Measurements from ENCODE around the gene CDH13. TPM values are rescaled to one million over a fixed set of nuclear protein-coding genes. Genes with fewer than 3 reads are reported as not detected.

The CDH13 gene
- polyA plus RNA-seq, 1 donor from 2014 or later, result 3.2 TPM

- Histone ChIP-seq H3K36me3 (ENCODE audit: insufficient read depth, low read length) (no peaks in the 10 kb centered on the region), H3K27ac (ENCODE audit: low read length) (no peak overlapping the region), H3K9ac (ENCODE audit: low read length) (no peak overlapping the region), H4K20me1 (ENCODE audit: insufficient read depth) (no peaks in the 10 kb centered on the region), H3K9me3 (ENCODE audit: low read length) (no peaks in the 10 kb centered on the region), H2AFZ (ENCODE audit: low read depth, low read length) (no peak overlapping the region), H3K27me3 (ENCODE audit: insufficient read depth, low read depth, low read length) (no peaks in the 10 kb centered on the region), H3F3A (ENCODE audit: insufficient read depth, low read length, poor library complexity, severe bottlenecking) (no peaks in the 10 kb centered on the region), H3K4me3 (ENCODE audit: low read length) (no peak overlapping the region), H3K79me2 (replicated peaks; ENCODE audit: insufficient read depth, low read length) (no peaks in the 10 kb centered on the region), H3K4me2 (ENCODE audit: low read length) (no peak overlapping the region), H3K9me2 (ENCODE audit: insufficient read depth, low read length) (no peaks in the 10 kb centered on the region)
- TF ChIP-seq EP300 (conservative IDR thresholded peaks at IDR 0.05; ENCODE audit: poor library complexity, severe bottlenecking) (no peak), TAF1 (IDR thresholded peaks at IDR 0.05; ENCODE audit: low read depth) (no peak), MXI1 (conservative IDR thresholded peaks at IDR 0.05; ENCODE audit: poor library complexity, severe bottlenecking) (no peak), POLR2AphosphoS5 (IDR thresholded peaks at IDR 0.05) (no peak), SMC3 (conservative IDR thresholded peaks at IDR 0.05; ENCODE audit: poor library complexity) (no peak), EZH2 (IDR thresholded peaks at IDR 0.05; ENCODE audit: borderline replicate concordance, insufficient read depth, low read length, poor library complexity, severe bottlenecking) (no peak), RAD21 (conservative IDR thresholded peaks at IDR 0.05) (no peak), CTCF (IDR thresholded peaks at IDR 0.05; ENCODE audit: poor library complexity, severe bottlenecking) (no peak), REST (IDR thresholded peaks at IDR 0.05; ENCODE audit: borderline replicate concordance) (no peak)
Observed at GRCh38 chr16:83044589-83044988, 417.8 kb downstream of the CDH13 start.

GRCh38 chr16:83045790-83046189, 419.0 kb downstream of the CDH13 start:
- Histone ChIP-seq H4K20me1 (ENCODE audit: insufficient read depth) (no peaks in the 10 kb centered on the region), H3K27me3 (ENCODE audit: insufficient read depth, low read depth, low read length) (no peaks in the 10 kb centered on the region), H3K9me2 (ENCODE audit: insufficient read depth, low read length) (no peaks in the 10 kb centered on the region), H3F3A (ENCODE audit: insufficient read depth, low read length, poor library complexity, severe bottlenecking) (no peaks in the 10 kb centered on the region), H3K9me3 (ENCODE audit: low read length) (no peaks in the 10 kb centered on the region), H3K36me3 (ENCODE audit: insufficient read depth, low read length) (no peaks in the 10 kb centered on the region), H2AFZ (ENCODE audit: low read depth, low read length) (no peak overlapping the region), H3K79me2 (replicated peaks; ENCODE audit: insufficient read depth, low read length) (no peaks in the 10 kb centered on the region), H3K9ac (ENCODE audit: low read length) (no peak overlapping the region), H3K27ac (ENCODE audit: low read length) (no peak overlapping the region), H3K4me3 (ENCODE audit: low read length) (no peak overlapping the region), H3K4me2 (ENCODE audit: low read length) (no peak overlapping the region)
- TF ChIP-seq SMC3 (conservative IDR thresholded peaks at IDR 0.05; ENCODE audit: poor library complexity), result no peak
- no peak for TF ChIP-seq REST (IDR thresholded peaks at IDR 0.05; ENCODE audit: borderline replicate concordance)
- TF ChIP-seq MXI1 (conservative IDR thresholded peaks at IDR 0.05; ENCODE audit: poor library complexity, severe bottlenecking), result no peak
- TF ChIP-seq POLR2AphosphoS5 (IDR thresholded peaks at IDR 0.05), result no peak
- TF ChIP-seq RAD21 (conservative IDR thresholded peaks at IDR 0.05), result no peak
- TF ChIP-seq EP300 (conservative IDR thresholded peaks at IDR 0.05; ENCODE audit: poor library complexity, severe bottlenecking), result no peak
- TF ChIP-seq EZH2 (IDR thresholded peaks at IDR 0.05; ENCODE audit: borderline replicate concordance, insufficient read depth, low read length, poor library complexity, severe bottlenecking), result no peak
- no peak for TF ChIP-seq CTCF (IDR thresholded peaks at IDR 0.05; ENCODE audit: poor library complexity, severe bottlenecking)
- TF ChIP-seq TAF1 (IDR thresholded peaks at IDR 0.05; ENCODE audit: low read depth), result no peak

Measured in neural cell (in vitro differentiated cells).